ENCODE measurements around the gene GRB10.

GRB10 gene

GRCh38 chr7:50659329-50659965 lies 123.2 kb downstream of the GRB10 start:
- DNase-seq = no peak
- Mint-ChIP-seq H3K9me3 (no peaks in the 10 kb centered on the region), H3K27me3 (ENCODE audit: low read depth, poor library complexity) (no peaks in the 10 kb centered on the region), H3K36me3 (ENCODE audit: low read depth) (peaks cover 18% of the 10 kb centered on the region), H3K4me1 (peaks cover 11% of the 10 kb centered on the region), H3K27ac (no peak overlapping the region), H3K4me3 (no peak overlapping the region)
- no peak for TF ChIP-seq CTCF (IDR thresholded peaks at IDR 0.05)

- Mint-ChIP-seq H3K4me3 (no peak overlapping the region), H3K36me3 (ENCODE audit: low read depth) (peaks cover 18% of the 10 kb centered on the region), H3K27ac (no peak overlapping the region), H3K27me3 (ENCODE audit: low read depth, poor library complexity) (no peaks in the 10 kb centered on the region), H3K4me1 (peaks cover 16% of the 10 kb centered on the region), H3K9me3 (no peaks in the 10 kb centered on the region)
- no peak for TF ChIP-seq CTCF (IDR thresholded peaks at IDR 0.05)
- DNase-seq = no peak
Observed at GRCh38 chr7:50658696-50659095, 124.0 kb downstream of the GRB10 start.

- Mint-ChIP-seq H3K27ac (no peak overlapping the region), H3K4me1 (peaks cover 22% of the 10 kb centered on the region), H3K4me3 (no peak overlapping the region), H3K27me3 (ENCODE audit: low read depth, poor library complexity) (no peaks in the 10 kb centered on the region), H3K9me3 (no peaks in the 10 kb centered on the region), H3K36me3 (ENCODE audit: low read depth) (peaks cover 18% of the 10 kb centered on the region)
- no peak for DNase-seq
- TF ChIP-seq CTCF (IDR thresholded peaks at IDR 0.05) = no peak
Observed at GRCh38 chr7:50657912-50658311, 124.8 kb downstream of the GRB10 start.

- Mint-ChIP-seq H3K27me3 (ENCODE audit: low read depth, poor library complexity) (no peaks in the 10 kb centered on the region), H3K27ac (no peak overlapping the region), H3K4me1 (peaks cover 22% of the 10 kb centered on the region)
Observed at GRCh38 chr7:50657341-50657873, 125.3 kb downstream of the GRB10 start.

GRCh38 chr7:50656141-50656895 lies 126.4 kb downstream of the GRB10 start:
- no peak overlapping the region for H3K27ac Mint-ChIP-seq
- no peak overlapping the region for H3K4me3 Mint-ChIP-seq
- no peak for TF ChIP-seq CTCF (IDR thresholded peaks at IDR 0.05)
- H3K36me3 Mint-ChIP-seq (ENCODE audit: low read depth) = peaks cover 14% of the 10 kb centered on the region
- no peak for DNase-seq
- peaks cover 22% of the 10 kb centered on the region for H3K4me1 Mint-ChIP-seq
- no peaks in the 10 kb centered on the region for H3K9me3 Mint-ChIP-seq
- no peaks in the 10 kb centered on the region for H3K27me3 Mint-ChIP-seq (ENCODE audit: low read depth, poor library complexity)

More at GRCh38 chr7:50657341-50657873, 125.3 kb downstream of the GRB10 start:
- no peak for DNase-seq
- Mint-ChIP-seq H3K9me3 (no peaks in the 10 kb centered on the region), H3K4me3 (no peak overlapping the region), H3K36me3 (ENCODE audit: low read depth) (peaks cover 18% of the 10 kb centered on the region)
- TF ChIP-seq CTCF (IDR thresholded peaks at IDR 0.05) = no peak

Data from nephron progenitor cell (in vitro differentiated cells).